ENCODE data around the gene CTNND2.

Gene CTNND2

GRCh38 chr5:11692636-11693035, 211.6 kb downstream of the CTNND2 start:
- DNase-seq (ENCODE audit: low read depth) = no peak
- no peak overlapping the region for H3K4me3 ChIP-seq (ENCODE audit: low read depth, low read length)
- no peak for TF ChIP-seq CTCF (IDR thresholded peaks at IDR 0.05; ENCODE audit: low read depth, low read length, missing control alignments)

- no peak overlapping the region for H3K4me3 ChIP-seq (ENCODE audit: low read depth, low read length)
- no peak for TF ChIP-seq CTCF (IDR thresholded peaks at IDR 0.05; ENCODE audit: low read depth, low read length, missing control alignments)
- no peak for DNase-seq (ENCODE audit: low read depth)
These were observed 216.7 kb downstream of the CTNND2 start for GRCh38 chr5:11687498-11687897.

- no peak overlapping the region for H3K4me3 ChIP-seq (ENCODE audit: low read depth, low read length)
- no peak for TF ChIP-seq CTCF (IDR thresholded peaks at IDR 0.05; ENCODE audit: low read depth, low read length, missing control alignments)
- DNase-seq (ENCODE audit: low read depth) = no peak
These were observed 219.6 kb downstream of the CTNND2 start for GRCh38 chr5:11684607-11685006.

- DNase-seq (ENCODE audit: low read depth) = no peak
- no peak for TF ChIP-seq CTCF (IDR thresholded peaks at IDR 0.05; ENCODE audit: low read depth, low read length, missing control alignments)
- no peak overlapping the region for H3K4me3 ChIP-seq (ENCODE audit: low read depth, low read length)
These were observed 220.6 kb downstream of the CTNND2 start for GRCh38 chr5:11683666-11684065.

GRCh38 chr5:11681796-11682195, 222.4 kb downstream of the CTNND2 start:
- no peak for TF ChIP-seq CTCF (IDR thresholded peaks at IDR 0.05; ENCODE audit: low read depth, low read length, missing control alignments)
- H3K4me3 ChIP-seq (ENCODE audit: low read depth, low read length) = no peak overlapping the region
- no peak for DNase-seq (ENCODE audit: low read depth)

- DNase-seq (ENCODE audit: low read depth) = no peak
- no peak for TF ChIP-seq CTCF (IDR thresholded peaks at IDR 0.05; ENCODE audit: low read depth, low read length, missing control alignments)
- H3K4me3 ChIP-seq (ENCODE audit: low read depth, low read length) = no peak overlapping the region
These were observed 224.6 kb downstream of the CTNND2 start for GRCh38 chr5:11679676-11680075.

- no peak overlapping the region for H3K4me3 ChIP-seq (ENCODE audit: low read depth, low read length)
- DNase-seq (ENCODE audit: low read depth) = no peak
- TF ChIP-seq CTCF (IDR thresholded peaks at IDR 0.05; ENCODE audit: low read depth, low read length, missing control alignments) = no peak
These were observed 229.1 kb downstream of the CTNND2 start for GRCh38 chr5:11675184-11675583.

Measured in GM12864 (cell line).